K562 (cell line): ENCODE measurements around the gene CCDC92. TPM values are rescaled to one million over a fixed set of nuclear protein-coding genes. Genes with fewer than 3 reads are reported as not detected.

Experiments used
- CHD2 ChIP-seq: IDR thresholded peaks from 2 replicates; pipeline ENCODE4 v1.6.1; 2011; ENCODE audit warnings: low read depth, low read length
- CHD4 ChIP-seq: fragments of 200-600 bp; sonication (generic); IDR thresholded peaks from 3 replicates; pipeline ENCODE4 v1.6.1; 2012; ENCODE audit warnings: low read depth, mild to moderate bottlenecking, mixed read lengths, low read length, inconsistent platforms; ENCODE audit not compliant: insufficient read depth, insufficient replicate concordance, poor library complexity, severe bottlenecking
- CSDE1 ChIP-seq, 2 experiments: fragments of 450-650 bp; IDR thresholded peaks; 2 replicates each; pipeline ENCODE4 v1.6.1; 2016; ENCODE audit warnings: mild to moderate bottlenecking in 1 of 2
- DACH1 ChIP-seq: fragments of 450-650 bp; IDR thresholded peaks from 2 replicates; pipeline ENCODE4 v1.6.1; 2018; ENCODE audit not compliant: partially characterized antibody
- EP300 ChIP-seq: IDR thresholded peaks from 2 replicates; pipeline ENCODE4 v1.6.1; 2012; ENCODE audit warnings: low read length, improper control_type of control experiment
- HDAC6 ChIP-seq: IDR thresholded peaks from 2 replicates; pipeline ENCODE4 v1.6.1; 2012; ENCODE audit warnings: low read depth, mild to moderate bottlenecking, control low read depth, inconsistent platforms, low read length, moderate library complexity
- L3MBTL2 ChIP-seq: fragments of 450-650 bp; IDR thresholded peaks from 2 replicates; pipeline ENCODE4 v1.6.1; 2016; ENCODE audit warnings: mild to moderate bottlenecking, moderate library complexity
- LEF1 ChIP-seq: fragments of 450-650 bp; IDR thresholded peaks from 2 replicates; pipeline ENCODE4 v1.6.1; 2016; ENCODE audit warnings: mild to moderate bottlenecking
- NCOA2 ChIP-seq, 2 experiments: fragments of 450-650 bp; IDR thresholded peaks; 2 replicates each; pipeline ENCODE4 v1.6.1; 2018; ENCODE audit warnings: mild to moderate bottlenecking in 2 of 2, moderate library complexity in 1 of 2; ENCODE audit not compliant: partially characterized antibody in 2 of 2
- NR2C2 ChIP-seq, 2 experiments: fragments of 200-800 bp in 1 of 2; sonication (Bioruptor generic) in 1 of 2; sonication (generic) in 1 of 2; formaldehyde crosslinking in 1 of 2; IDR thresholded peaks; 2 replicates each; pipeline versions ENCODE4 v1.6.1 to v1.8.0; 2016 to 2022; ENCODE audit warnings: mild to moderate bottlenecking in 1 of 2, missing compliant biosample characterization in 1 of 2, missing genetic modification characterization in 1 of 2, missing genetic modification reagents in 1 of 2
- PHF21A ChIP-seq: fragments of 450-650 bp; IDR thresholded peaks from 2 replicates; pipeline ENCODE4 v1.6.1; 2017; ENCODE audit warnings: low read depth, borderline replicate concordance
- POU5F1 ChIP-seq: fragments of 150-350 bp; IDR thresholded peaks from 2 replicates; pipeline ENCODE4 v1.6.1; 2014; ENCODE audit warnings: borderline replicate concordance, low read length, low read depth, mild to moderate bottlenecking; ENCODE audit not compliant: partially characterized antibody
- RBM14 ChIP-seq: fragments of 200-400 bp; formaldehyde crosslinking; IDR thresholded peaks from 2 replicates; pipeline ENCODE4 v1.6.1; 2018; ENCODE audit warnings: low read depth, mild to moderate bottlenecking, low read length, moderate library complexity, borderline replicate concordance; ENCODE audit not compliant: insufficient read depth
- RFX7 ChIP-seq: fragments of 250-450 bp; sonication (Bioruptor Pico); IDR thresholded peaks from 2 replicates; pipeline ENCODE4 v1.5.1; 2021; ENCODE audit warnings: mild to moderate bottlenecking
- RNF2 ChIP-seq: sonication (generic); IDR thresholded peaks from 2 replicates; pipeline ENCODE4 v1.6.1; 2016
- SNIP1 ChIP-seq: fragments of 450-650 bp; IDR thresholded peaks from 2 replicates; pipeline ENCODE4 v1.7.1; 2017; ENCODE audit warnings: low read depth, mild to moderate bottlenecking
- TCF3 ChIP-seq: sonication (generic); formaldehyde crosslinking; IDR thresholded peaks from 2 replicates; pipeline ENCODE4 v1.4.0; 2020; ENCODE audit warnings: mild to moderate bottlenecking, missing genetic modification reagents
- U2AF1 ChIP-seq: fragments of 200-400 bp; formaldehyde crosslinking; optimal IDR thresholded peaks from 2 replicates; pipeline ENCODE3; 2017; ENCODE audit warnings: mild to moderate bottlenecking, low read depth, low read length, moderate library complexity
- ZNF395 ChIP-seq: fragments of 200-800 bp; sonication (Bioruptor generic); IDR thresholded peaks from 2 replicates; pipeline ENCODE4 v1.6.1; 2017; ENCODE audit warnings: missing genetic modification characterization, missing compliant biosample characterization
- ZNF407 ChIP-seq: fragments of 450-650 bp; IDR thresholded peaks from 2 replicates; pipeline ENCODE4 v1.6.1; 2016; ENCODE audit warnings: low read depth
- polyA plus RNA-seq, 8 experiments: library from polyadenylated mRNA; depleted of rRNA in 4 of 8; stranded (reverse) in 5 of 8; unstranded in 3 of 8; fragments of >200 nt; fragmentation: Nextera tagmentation in 2 of 8; fragmentation: Illumina TruSeq in 1 of 8; extraction: Ambion mirVana in 2 of 8; extraction: Trizol in 1 of 8; gene quantifications; 2 replicates each; pipeline versions ENCODE4 v1.2.1 to v1.2.3, GENCODE V29; 2011 to 2014; ENCODE audit warnings: inconsistent platforms in 1 of 8, missing spikeins in 1 of 8
- total RNA-seq, 7 experiments: library from RNA; depleted of rRNA in 6 of 7; stranded (reverse); fragments of >200 nt in 6 of 7; fragmentation: Illumina TruSeq in 2 of 7; extraction: Trizol in 2 of 7; gene quantifications; 2 replicates each; pipeline versions ENCODE4 v1.2.1 to v1.2.3, GENCODE V29; 2011 to 2021; ENCODE audit warnings: low replicate concordance in 1 of 7

The CCDC92 gene
- total and polyA plus RNA-seq, 9 of the 15 experiments (the other 6 are each of a cell fraction or from before 2014, with no cell fraction given) = 0.27 to 5.9 (median 2.1) TPM

- TF ChIP-seq ZNF407 (no peak), POU5F1 (no peak), NR2C2 (CRISPR knock-in tag; IDR thresholded peaks at IDR 0.05) (no peak), NR2C2 (tag; IDR thresholded peaks at IDR 0.05) (peak; percentile 15; the same call in 1 of the 2 replicates), CSDE1 (IDR thresholded peaks at IDR 0.05) (no peak), DACH1 (no peak), HDAC6 (no peak), PHF21A (no peak), RBM14 (no peak), SNIP1 (no peak), RFX7 (CRISPR knock-in tag) (no peak), NCOA2 (IDR thresholded peaks at IDR 0.05; ENCODE audit: partially characterized antibody in 2 of 2) (no peak), EP300 (peak; percentile 60; the same call in 1 of the 2 replicates), U2AF1 (no peak), RNF2 (0 out of 2 replicates have a peak, but pooled peaks have one; percentile 23), ZNF395 (no peak), TCF3 (CRISPR knock-in tag) (peak; percentile 73), LEF1 (peak; percentile 68; the same call in 1 of the 2 replicates), CHD4 (no peak), L3MBTL2 (no peak; the same call in 1 of the 2 replicates), CHD2 (no peak)
These were observed 25.8 kb upstream of the CCDC92 start (continued) for GRCh38 chr12:123998344-123998990.
